H9 (cell line): ENCODE data around the gene USP9X. TPM values are rescaled to one million over a fixed set of nuclear protein-coding genes. Genes with fewer than 3 reads are reported as not detected.

Experiments used
- DNase-seq: peaks from one replicate; pipeline ENCODE4 v3.0.0-alpha.2; 2017
- H2AFZ ChIP-seq: one replicate; pipeline ENCODE4 v1.6.1; 2013; ENCODE audit warnings: mild to moderate bottlenecking, low read length, control low read depth, moderate library complexity
- H2AK5ac ChIP-seq: 2 replicates; pipeline ENCODE4 v1.6.1; 2013; ENCODE audit warnings: low read length, control low read depth, mixed read lengths; ENCODE audit not compliant: insufficient read length
- H2BK120ac ChIP-seq: one replicate; pipeline ENCODE4 v1.6.1; 2013; ENCODE audit warnings: low read depth, mild to moderate bottlenecking, low read length, control low read depth, inconsistent platforms; ENCODE audit not compliant: poor library complexity, severe bottlenecking
- H2BK12ac ChIP-seq: 2 replicates; pipeline ENCODE4 v1.6.1; 2013; ENCODE audit warnings: low read length, control low read depth, mixed read lengths, low read depth; ENCODE audit not compliant: insufficient read length
- H2BK15ac ChIP-seq: 2 replicates; pipeline ENCODE4 v1.6.1; 2013; ENCODE audit warnings: low read depth, low read length, control low read depth
- H2BK20ac ChIP-seq: one replicate; pipeline ENCODE4 v1.6.1; 2013; ENCODE audit warnings: low read depth, mild to moderate bottlenecking, low read length, control low read depth, inconsistent platforms; ENCODE audit not compliant: poor library complexity, severe bottlenecking
- H2BK5ac ChIP-seq: 2 replicates; pipeline ENCODE4 v1.6.1; 2013; ENCODE audit warnings: low read length, control low read depth, mixed read lengths; ENCODE audit not compliant: insufficient read length
- H3K14ac ChIP-seq: 2 replicates; pipeline ENCODE4 v1.6.1; 2013; ENCODE audit warnings: low read length, control low read depth; ENCODE audit not compliant: insufficient read depth
- H3K18ac ChIP-seq: 2 replicates; pipeline ENCODE4 v1.6.1; 2013; ENCODE audit warnings: low read depth, mild to moderate bottlenecking, mixed read lengths, low read length, control low read depth; ENCODE audit not compliant: insufficient read length
- H3K23ac ChIP-seq: 2 replicates; pipeline ENCODE4 v1.6.1; 2013; ENCODE audit warnings: low read length, control low read depth, mixed read lengths, low read depth; ENCODE audit not compliant: insufficient read length
- H3K23me2 ChIP-seq: 2 replicates; pipeline ENCODE4 v1.6.1; 2013; ENCODE audit warnings: low read depth, mild to moderate bottlenecking, mixed read lengths, low read length, control low read depth; ENCODE audit not compliant: insufficient read length, poor library complexity, severe bottlenecking
- H3K27ac ChIP-seq: 2 replicates; pipeline ENCODE4 v1.5.1; 2013; ENCODE audit warnings: low read length, control low read depth, mixed read lengths, low read depth; ENCODE audit not compliant: insufficient read length
- H3K27me3 ChIP-seq: 2 replicates; pipeline ENCODE4 v1.6.1; 2013; ENCODE audit warnings: low read length, control low read depth, inconsistent platforms; ENCODE audit not compliant: insufficient read depth
- H3K4ac ChIP-seq: 2 replicates; pipeline ENCODE4 v1.6.1; 2013; ENCODE audit warnings: low read depth, mild to moderate bottlenecking, control low read depth, inconsistent platforms, low read length, moderate library complexity
- H3K4me1 ChIP-seq: 2 replicates; pipeline ENCODE4 v1.6.1; 2013; ENCODE audit warnings: low read length, control low read depth, inconsistent platforms; ENCODE audit not compliant: insufficient read depth
- H3K4me2 ChIP-seq: 2 replicates; pipeline ENCODE4 v1.6.1; 2013; ENCODE audit warnings: low read length, control low read depth, mixed read lengths; ENCODE audit not compliant: insufficient read length, insufficient read depth
- H3K56ac ChIP-seq: 2 replicates; pipeline ENCODE4 v1.6.1; 2013; ENCODE audit warnings: low read depth, mild to moderate bottlenecking, mixed read lengths, low read length, control low read depth; ENCODE audit not compliant: insufficient read length
- H3K79me1 ChIP-seq: 2 replicates; pipeline ENCODE4 v1.6.1; 2013; ENCODE audit warnings: low read depth, mild to moderate bottlenecking, moderate library complexity, low read length, control low read depth, inconsistent platforms; ENCODE audit not compliant: insufficient read depth, poor library complexity, severe bottlenecking
- H3K79me2 ChIP-seq: 2 replicates; pipeline ENCODE4 v1.6.1; 2013; ENCODE audit warnings: low read length, control low read depth, inconsistent platforms; ENCODE audit not compliant: insufficient read depth
- H3K9ac ChIP-seq: 2 replicates; pipeline ENCODE4 v1.6.1; 2013; ENCODE audit warnings: low read length, control low read depth, mixed read lengths; ENCODE audit not compliant: insufficient read length; ENCODE audit errors: extremely low read depth
- H3K9me3 ChIP-seq: one replicate; pipeline ENCODE4 v1.6.1; 2013; ENCODE audit warnings: low read depth, low read length, inconsistent platforms; ENCODE audit not compliant: control insufficient read depth
- H3T11ph ChIP-seq: one replicate; pipeline ENCODE4 v1.6.1; 2013; ENCODE audit warnings: mild to moderate bottlenecking, low read length, control low read depth, inconsistent platforms
- H4K20me1 ChIP-seq: one replicate; pipeline ENCODE4 v1.6.1; 2013; ENCODE audit not compliant: control insufficient read depth, insufficient read length, insufficient read depth
- H4K5ac ChIP-seq: 2 replicates; pipeline ENCODE4 v1.6.1; 2013; ENCODE audit warnings: low read depth, mild to moderate bottlenecking, mixed read lengths, low read length, control low read depth; ENCODE audit not compliant: insufficient read length
- H4K8ac ChIP-seq: replicated peaks from 2 replicates; pipeline ENCODE4 v1.6.1; 2013; ENCODE audit warnings: low read length, control low read depth, mixed read lengths, low read depth; ENCODE audit not compliant: insufficient read length
- H4K91ac ChIP-seq: 2 replicates; pipeline ENCODE4 v1.6.1; 2013; ENCODE audit warnings: low read depth, mild to moderate bottlenecking, moderate library complexity, mixed read lengths, low read length, control low read depth; ENCODE audit not compliant: insufficient read length
- H3K27ac Mint-ChIP-seq, 3 experiments: 2 replicates in 2 of 3; 3 replicates in 1 of 3; pipeline ENCODE4 v1.8.0; 2020 to 2021; ENCODE audit warnings: mixed read lengths in 3 of 3, mild to moderate bottlenecking in 1 of 3, moderate library complexity in 1 of 3
- H3K27me3 Mint-ChIP-seq: 2 replicates; pipeline ENCODE4 v1.8.0; 2021; ENCODE audit warnings: low read depth, mild to moderate bottlenecking, moderate library complexity, mixed read lengths
- H3K36me3 Mint-ChIP-seq, 3 experiments: 2 replicates in 2 of 3; 3 replicates in 1 of 3; pipeline ENCODE4 v1.8.0; 2020 to 2021; ENCODE audit warnings: low read depth in 3 of 3, mixed read lengths in 3 of 3; ENCODE audit not compliant: insufficient read depth in 1 of 3
- H3K4me1 Mint-ChIP-seq, 2 experiments: 2 replicates each; pipeline ENCODE4 v1.8.0; 2020; ENCODE audit warnings: mixed read lengths in 2 of 2
- H3K4me3 Mint-ChIP-seq, 2 experiments: 2 replicates in 1 of 2; 3 replicates in 1 of 2; pipeline ENCODE4 v1.8.0; 2020 to 2021; ENCODE audit warnings: mild to moderate bottlenecking in 2 of 2, mixed read lengths in 2 of 2, moderate library complexity in 1 of 2
- H3K9me3 Mint-ChIP-seq, 2 experiments: 2 replicates in 1 of 2; 3 replicates in 1 of 2; pipeline ENCODE4 v1.8.0; 2020; ENCODE audit warnings: mild to moderate bottlenecking in 2 of 2, mixed read lengths in 2 of 2, moderate library complexity in 1 of 2
- WGBS: extraction: QIAGEN DNeasy Blood & Tissue Kit; methylation state at CpG from one replicate; pipeline ENCODE4 v1.1.7; 2013; ENCODE audit warnings: missing lambda C conversion rate, low lambda C conversion rate, mixed read lengths; ENCODE audit not compliant: insufficient read length; ENCODE audit errors: extremely low coverage; 5-methylcytosine and 5-hydroxymethylcytosine counted together
- total RNA-seq: library from RNA; stranded (reverse); gene quantifications from 2 replicates; pipeline ENCODE4 v1.2.1, GENCODE V29; 2021
- TF ChIP-seq, protein P1 (sequence below): fragments of 200-600 bp; sonication (generic); conservative IDR thresholded peaks from 3 replicates; pipeline ENCODE4 v1.8.0; 2021; ENCODE audit warnings: antibody characterized with exemption, mild to moderate bottlenecking

Gene USP9X
- total RNA-seq, 1 experiment from 2014 or later, result 284 TPM

DNA sequence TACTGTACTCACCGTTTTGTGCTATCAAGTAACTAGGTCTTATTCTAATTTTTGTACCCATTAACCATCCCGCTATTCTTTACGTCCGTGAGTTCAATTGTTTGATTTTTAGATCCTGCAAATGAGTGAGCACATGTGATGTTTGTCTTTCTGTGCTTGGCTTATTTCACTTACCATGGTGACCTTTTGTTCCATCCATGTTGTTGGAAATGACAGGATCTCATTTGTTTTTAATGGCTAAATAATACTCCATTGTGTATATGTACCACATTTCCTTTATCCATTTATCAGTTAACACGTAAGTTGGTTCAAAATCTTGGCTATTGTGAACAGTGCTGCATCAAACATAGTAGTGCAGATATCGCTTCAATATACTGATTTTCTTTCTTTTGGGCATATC, 48.3 kb downstream of the USP9X start:
- no peak overlapping the region for H2BK120ac ChIP-seq
- no CpG with 5 or more reads among the region's 6 CpGs for WGBS

More for the DNA sequence above, 48.3 kb downstream of the USP9X start:
- peak overlapping the region in 1 of 3 experiments; percentile 92; a peak in 2 of 7 replicates for H3K27ac Mint-ChIP-seq
- H3K14ac ChIP-seq, result no peak overlapping the region
- H2BK20ac ChIP-seq, result no peak overlapping the region
- H3K4me3 Mint-ChIP-seq, result no peak overlapping the region
- no peaks in the 10 kb centered on the region for H3K27me3 Mint-ChIP-seq
- H3K18ac ChIP-seq, result no peak overlapping the region
- H3K4ac ChIP-seq, result no peak overlapping the region
- H2BK12ac ChIP-seq, result no peak overlapping the region
- TF ChIP-seq, protein P1, sequence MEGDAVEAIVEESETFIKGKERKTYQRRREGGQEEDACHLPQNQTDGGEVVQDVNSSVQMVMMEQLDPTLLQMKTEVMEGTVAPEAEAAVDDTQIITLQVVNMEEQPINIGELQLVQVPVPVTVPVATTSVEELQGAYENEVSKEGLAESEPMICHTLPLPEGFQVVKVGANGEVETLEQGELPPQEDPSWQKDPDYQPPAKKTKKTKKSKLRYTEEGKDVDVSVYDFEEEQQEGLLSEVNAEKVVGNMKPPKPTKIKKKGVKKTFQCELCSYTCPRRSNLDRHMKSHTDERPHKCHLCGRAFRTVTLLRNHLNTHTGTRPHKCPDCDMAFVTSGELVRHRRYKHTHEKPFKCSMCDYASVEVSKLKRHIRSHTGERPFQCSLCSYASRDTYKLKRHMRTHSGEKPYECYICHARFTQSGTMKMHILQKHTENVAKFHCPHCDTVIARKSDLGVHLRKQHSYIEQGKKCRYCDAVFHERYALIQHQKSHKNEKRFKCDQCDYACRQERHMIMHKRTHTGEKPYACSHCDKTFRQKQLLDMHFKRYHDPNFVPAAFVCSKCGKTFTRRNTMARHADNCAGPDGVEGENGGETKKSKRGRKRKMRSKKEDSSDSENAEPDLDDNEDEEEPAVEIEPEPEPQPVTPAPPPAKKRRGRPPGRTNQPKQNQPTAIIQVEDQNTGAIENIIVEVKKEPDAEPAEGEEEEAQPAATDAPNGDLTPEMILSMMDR, result no peak
- no peak overlapping the region for H2AFZ ChIP-seq
- H3K4me1 ChIP-seq, result no peaks in the 10 kb centered on the region
- H2AK5ac ChIP-seq, result no peak overlapping the region
- no peak overlapping the region for H2BK5ac ChIP-seq
- H3K9me3 ChIP-seq, result no peaks in the 10 kb centered on the region
- no peaks in the 10 kb centered on the region for H3K23me2 ChIP-seq
- no peak overlapping the region for H3K23ac ChIP-seq
- H4K20me1 ChIP-seq, result no peaks in the 10 kb centered on the region
- DNase-seq, result no peak
- H2BK15ac ChIP-seq, result no peak overlapping the region
- H4K5ac ChIP-seq, result no peak overlapping the region
- H3K9ac ChIP-seq, result no peak overlapping the region
- H4K91ac ChIP-seq, result no peak overlapping the region
- peaks cover 36 to 44% of the 10 kb centered on the region in 2 experiments for H3K9me3 Mint-ChIP-seq
- H3K4me1 Mint-ChIP-seq, result peaks cover 4 to 18% of the 10 kb centered on the region in 2 experiments; a peak in 3 of 4 replicates
- no peaks in the 10 kb centered on the region for H3K27me3 ChIP-seq
- no peak overlapping the region for H3K4me2 ChIP-seq
- peaks cover 36 to 87% (median 77%) of the 10 kb centered on the region in 3 experiments for H3K36me3 Mint-ChIP-seq
- peaks cover 10% of the 10 kb centered on the region; the same call in 1 of the 2 replicates for H3K79me2 ChIP-seq
- H4K8ac ChIP-seq, result no peak overlapping the region
- no peak overlapping the region for H3K27ac ChIP-seq
- H3T11ph ChIP-seq, result no peak overlapping the region
- no peaks in the 10 kb centered on the region for H3K79me1 ChIP-seq
- no peak overlapping the region for H3K56ac ChIP-seq
